DOHH2 (cell line): ENCODE measurements around the gene CORO2B.

Experiments
- CTCF ChIP-seq: fragments of 200-600 bp; sonication (generic); IDR thresholded peaks from one replicate; pipeline ENCODE4 v1.5.1; 2014; ENCODE audit warnings: antibody characterized with exemption, mild to moderate bottlenecking, low read depth, low read length; ENCODE audit not compliant: poor library complexity, severe bottlenecking
- EZH2phosphoT487 ChIP-seq: fragments of 200-600 bp; sonication (generic); IDR thresholded peaks from 2 replicates; pipeline ENCODE4 v1.6.1; 2017; ENCODE audit warnings: borderline replicate concordance, mild to moderate bottlenecking, antibody characterized with exemption, low read length, moderate library complexity, mixed read lengths

- no peak for TF ChIP-seq CTCF
- TF ChIP-seq EZH2phosphoT487, result no peak
Observed at GRCh38 chr15:68574046-68574445, 4.7 kb upstream of the CORO2B start.
